ENCODE measurements around the gene TMEM135.

DNA sequence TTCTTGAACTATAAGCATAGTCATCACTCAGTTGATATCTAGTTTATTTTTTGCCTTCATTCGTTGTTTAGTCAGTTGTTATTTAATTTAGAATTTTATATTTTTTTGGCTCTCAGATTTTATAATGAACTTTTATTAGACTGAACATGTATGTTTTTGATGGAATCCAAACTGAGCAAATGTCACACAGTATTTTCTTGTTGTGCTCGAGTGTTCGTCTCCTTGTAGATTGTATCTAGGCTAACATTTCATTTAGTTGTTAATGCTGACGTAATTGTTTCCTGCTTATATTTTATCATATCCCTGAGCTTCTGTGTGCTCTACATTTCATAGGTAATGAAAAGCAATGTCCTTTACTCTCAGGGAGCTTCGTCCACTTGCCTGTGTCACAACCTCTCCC, 286.2 kb downstream of the TMEM135 start:
- no peak for TF ChIP-seq CREB1 (IDR thresholded peaks at IDR 0.05; ENCODE audit: low read depth)
- no peak for TF ChIP-seq EP300 (IDR thresholded peaks at IDR 0.05; ENCODE audit: borderline replicate concordance)
- TF ChIP-seq, protein P1, sequence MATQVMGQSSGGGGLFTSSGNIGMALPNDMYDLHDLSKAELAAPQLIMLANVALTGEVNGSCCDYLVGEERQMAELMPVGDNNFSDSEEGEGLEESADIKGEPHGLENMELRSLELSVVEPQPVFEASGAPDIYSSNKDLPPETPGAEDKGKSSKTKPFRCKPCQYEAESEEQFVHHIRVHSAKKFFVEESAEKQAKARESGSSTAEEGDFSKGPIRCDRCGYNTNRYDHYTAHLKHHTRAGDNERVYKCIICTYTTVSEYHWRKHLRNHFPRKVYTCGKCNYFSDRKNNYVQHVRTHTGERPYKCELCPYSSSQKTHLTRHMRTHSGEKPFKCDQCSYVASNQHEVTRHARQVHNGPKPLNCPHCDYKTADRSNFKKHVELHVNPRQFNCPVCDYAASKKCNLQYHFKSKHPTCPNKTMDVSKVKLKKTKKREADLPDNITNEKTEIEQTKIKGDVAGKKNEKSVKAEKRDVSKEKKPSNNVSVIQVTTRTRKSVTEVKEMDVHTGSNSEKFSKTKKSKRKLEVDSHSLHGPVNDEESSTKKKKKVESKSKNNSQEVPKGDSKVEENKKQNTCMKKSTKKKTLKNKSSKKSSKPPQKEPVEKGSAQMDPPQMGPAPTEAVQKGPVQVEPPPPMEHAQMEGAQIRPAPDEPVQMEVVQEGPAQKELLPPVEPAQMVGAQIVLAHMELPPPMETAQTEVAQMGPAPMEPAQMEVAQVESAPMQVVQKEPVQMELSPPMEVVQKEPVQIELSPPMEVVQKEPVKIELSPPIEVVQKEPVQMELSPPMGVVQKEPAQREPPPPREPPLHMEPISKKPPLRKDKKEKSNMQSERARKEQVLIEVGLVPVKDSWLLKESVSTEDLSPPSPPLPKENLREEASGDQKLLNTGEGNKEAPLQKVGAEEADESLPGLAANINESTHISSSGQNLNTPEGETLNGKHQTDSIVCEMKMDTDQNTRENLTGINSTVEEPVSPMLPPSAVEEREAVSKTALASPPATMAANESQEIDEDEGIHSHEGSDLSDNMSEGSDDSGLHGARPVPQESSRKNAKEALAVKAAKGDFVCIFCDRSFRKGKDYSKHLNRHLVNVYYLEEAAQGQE (IDR thresholded peaks at IDR 0.05; ENCODE audit: low read depth), result no peak
- TF ChIP-seq, protein P2, sequence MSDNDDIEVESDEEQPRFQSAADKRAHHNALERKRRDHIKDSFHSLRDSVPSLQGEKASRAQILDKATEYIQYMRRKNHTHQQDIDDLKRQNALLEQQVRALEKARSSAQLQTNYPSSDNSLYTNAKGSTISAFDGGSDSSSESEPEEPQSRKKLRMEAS (IDR thresholded peaks at IDR 0.05), result no peak
- no peak for TF ChIP-seq RAD21 (IDR thresholded peaks at IDR 0.05; ENCODE audit: low read depth)
- TF ChIP-seq TEAD4 (IDR thresholded peaks at IDR 0.05), result no peak
- no peak for TF ChIP-seq TAF1 (IDR thresholded peaks at IDR 0.05; ENCODE audit: low read depth)
- TF ChIP-seq ZBTB7A (IDR thresholded peaks at IDR 0.05; ENCODE audit: low read depth), result no peak
- no peak for TF ChIP-seq YY1 (IDR thresholded peaks at IDR 0.05; ENCODE audit: low read depth)
- no peak for TF ChIP-seq CEBPB (IDR thresholded peaks at IDR 0.05)
- TF ChIP-seq EGR1 (IDR thresholded peaks at IDR 0.05), result no peak
- no peak for TF ChIP-seq FOXM1 (IDR thresholded peaks at IDR 0.05; ENCODE audit: borderline replicate concordance, low read depth)
